D721Med (cell line): ENCODE data around the gene PPP1R16B.
"Not testable (repeated sequence)": the region's sequence is repeated elsewhere in the genome, so short reads cannot be mapped to it uniquely, and the experiment has no call there.

Experiments
- DNase-seq: peaks from one replicate; pipeline ENCODE4 v3.0.0; 2011; ENCODE audit warnings: low spot score; ENCODE audit not compliant: insufficient read length
- FAIRE-seq: peaks from 2 replicates; lab custom pipeline; 2011; peaks lifted over from hg19 to GRCh38; lab: Jason Lieb, UNC
- TF ChIP-seq, protein P1 (sequence below): IDR thresholded peaks from 2 replicates; pipeline ENCODE4 v1.5.1; 2012; ENCODE audit warnings: mild to moderate bottlenecking, control low read depth; ENCODE audit not compliant: insufficient read depth; ENCODE audit errors: missing control alignments

PPP1R16B gene

DNA sequence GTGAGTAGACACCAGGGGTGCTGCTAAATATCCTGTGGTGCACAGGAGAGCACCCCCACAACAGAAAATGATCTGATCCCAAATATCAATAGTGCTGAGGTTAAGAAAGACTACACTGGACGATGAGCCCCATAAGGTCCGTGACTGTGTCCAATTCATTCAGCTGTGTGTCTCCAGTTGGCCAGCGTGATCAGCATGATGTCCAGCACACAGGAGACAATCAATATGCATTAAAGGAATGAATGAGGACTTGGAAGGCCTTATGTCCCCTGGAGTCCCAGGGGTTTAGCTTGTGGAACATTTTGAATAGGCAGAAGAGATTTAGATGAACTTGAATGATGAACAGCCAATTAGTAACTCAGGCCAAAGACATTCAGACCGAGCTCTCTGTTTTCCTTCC is 6.3 kb downstream of the PPP1R16B start:
- FAIRE-seq, result no peak
- TF ChIP-seq, protein P1, sequence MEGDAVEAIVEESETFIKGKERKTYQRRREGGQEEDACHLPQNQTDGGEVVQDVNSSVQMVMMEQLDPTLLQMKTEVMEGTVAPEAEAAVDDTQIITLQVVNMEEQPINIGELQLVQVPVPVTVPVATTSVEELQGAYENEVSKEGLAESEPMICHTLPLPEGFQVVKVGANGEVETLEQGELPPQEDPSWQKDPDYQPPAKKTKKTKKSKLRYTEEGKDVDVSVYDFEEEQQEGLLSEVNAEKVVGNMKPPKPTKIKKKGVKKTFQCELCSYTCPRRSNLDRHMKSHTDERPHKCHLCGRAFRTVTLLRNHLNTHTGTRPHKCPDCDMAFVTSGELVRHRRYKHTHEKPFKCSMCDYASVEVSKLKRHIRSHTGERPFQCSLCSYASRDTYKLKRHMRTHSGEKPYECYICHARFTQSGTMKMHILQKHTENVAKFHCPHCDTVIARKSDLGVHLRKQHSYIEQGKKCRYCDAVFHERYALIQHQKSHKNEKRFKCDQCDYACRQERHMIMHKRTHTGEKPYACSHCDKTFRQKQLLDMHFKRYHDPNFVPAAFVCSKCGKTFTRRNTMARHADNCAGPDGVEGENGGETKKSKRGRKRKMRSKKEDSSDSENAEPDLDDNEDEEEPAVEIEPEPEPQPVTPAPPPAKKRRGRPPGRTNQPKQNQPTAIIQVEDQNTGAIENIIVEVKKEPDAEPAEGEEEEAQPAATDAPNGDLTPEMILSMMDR, result no peak
- no peak for DNase-seq

DNA sequence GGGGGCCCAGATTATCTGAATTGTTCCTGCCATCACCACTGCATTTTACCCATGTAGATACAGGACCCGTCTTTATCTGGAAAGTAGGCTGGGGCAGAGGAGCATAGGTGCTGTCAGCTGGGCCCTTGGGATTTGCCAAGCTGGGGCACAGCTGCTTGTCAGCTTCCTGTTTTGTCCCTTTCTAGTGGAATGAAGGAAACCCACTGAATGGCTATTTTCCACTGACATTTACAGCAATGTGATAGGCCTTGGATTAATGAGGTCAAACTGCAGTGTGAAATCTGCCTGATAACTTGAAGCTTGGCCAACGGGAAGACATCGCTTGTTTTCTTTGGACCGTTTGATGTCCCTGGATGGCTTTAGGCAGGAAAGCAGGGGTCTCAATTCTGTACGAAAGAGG is 6.7 kb downstream of the PPP1R16B start:
- TF ChIP-seq, protein P1, result no peak
- FAIRE-seq (no peak), DNase-seq (no peak)

DNA sequence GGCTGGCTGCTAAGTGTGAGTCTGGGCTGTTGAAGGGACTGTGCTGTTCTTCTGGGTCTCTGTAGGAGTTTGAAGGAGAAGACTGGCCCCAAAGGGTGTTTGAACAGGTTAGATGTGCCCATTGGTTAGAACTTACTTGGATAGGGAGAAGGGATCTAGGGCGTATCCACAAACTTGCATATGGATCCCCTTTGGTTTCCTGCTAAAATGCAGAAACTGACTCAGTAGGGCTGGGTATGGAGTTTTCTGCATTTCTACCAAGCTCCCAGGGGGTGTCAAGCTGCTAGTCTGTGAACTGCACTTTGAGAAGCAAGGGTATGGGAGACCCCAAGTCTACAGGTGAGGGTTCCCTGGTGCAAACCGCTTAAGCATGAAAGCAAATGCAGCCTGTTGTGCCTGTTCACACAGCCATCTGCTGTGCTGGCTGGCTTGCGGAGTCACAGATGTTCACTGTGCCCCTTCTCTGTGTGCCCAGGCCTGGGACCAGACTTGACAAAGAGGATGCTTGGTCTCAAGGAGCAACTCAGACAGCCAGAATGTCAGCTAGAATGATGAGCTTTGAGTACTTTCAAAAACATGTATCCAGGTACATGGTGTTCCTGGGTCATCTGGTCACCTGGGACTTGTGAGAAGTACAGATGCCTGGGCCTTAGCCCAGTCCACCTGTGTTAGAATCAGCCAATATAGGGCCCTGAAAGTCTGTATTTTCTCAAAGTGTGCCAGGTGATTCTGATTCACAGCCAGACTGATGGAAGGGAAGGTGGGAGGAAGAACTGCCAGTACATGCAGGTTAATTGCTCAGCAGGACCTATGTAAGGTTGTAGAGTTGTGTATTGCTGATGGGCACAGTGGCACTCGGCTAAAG is 7.4 kb downstream of the PPP1R16B start:
- no peak for FAIRE-seq
- TF ChIP-seq, protein P1, result no peak

DNA sequence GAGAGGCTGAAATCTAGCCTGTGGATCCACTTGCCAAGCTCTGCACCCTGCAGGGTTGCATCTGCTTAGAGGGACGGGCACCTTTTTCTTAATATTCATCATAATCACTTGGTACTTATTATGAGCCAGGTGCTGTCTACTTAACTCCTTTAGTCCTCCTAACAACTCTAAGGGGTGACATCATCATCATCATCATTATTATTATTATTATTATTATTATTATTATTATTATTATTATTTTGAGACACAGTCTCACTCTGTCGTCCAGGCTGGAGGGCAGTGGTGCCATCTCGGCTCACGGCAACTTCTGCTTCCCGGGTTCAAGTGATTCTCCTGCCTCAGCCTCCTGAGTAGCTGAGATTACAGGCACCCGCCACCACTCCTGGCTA is 8.1 kb downstream of the PPP1R16B start:
- FAIRE-seq, DNase-seq: not testable (repeated sequence)

More for the DNA sequence above, 7.4 kb downstream of the PPP1R16B start:
- DNase-seq, result no peak

DNA sequence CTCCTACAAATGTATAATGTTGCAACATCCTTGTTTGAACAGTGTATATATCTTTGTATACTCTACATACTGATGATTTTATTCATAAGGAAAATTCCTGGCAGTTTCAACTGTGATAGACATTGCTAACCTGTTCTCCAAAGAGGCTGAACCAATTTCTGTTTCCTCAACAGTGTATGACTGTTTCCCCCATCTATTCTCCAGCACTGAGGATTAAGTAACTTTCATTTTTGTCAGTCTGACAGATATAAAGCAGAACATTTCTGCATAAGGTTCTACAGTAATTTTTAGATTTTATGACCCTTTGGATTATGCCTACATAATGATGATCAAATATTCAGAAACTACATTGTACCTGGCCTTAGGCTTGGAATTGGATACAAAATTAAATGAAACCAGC is 9.9 kb downstream of the PPP1R16B start:
- no peak for DNase-seq
- TF ChIP-seq, protein P1, result no peak
- no peak for FAIRE-seq

DNA sequence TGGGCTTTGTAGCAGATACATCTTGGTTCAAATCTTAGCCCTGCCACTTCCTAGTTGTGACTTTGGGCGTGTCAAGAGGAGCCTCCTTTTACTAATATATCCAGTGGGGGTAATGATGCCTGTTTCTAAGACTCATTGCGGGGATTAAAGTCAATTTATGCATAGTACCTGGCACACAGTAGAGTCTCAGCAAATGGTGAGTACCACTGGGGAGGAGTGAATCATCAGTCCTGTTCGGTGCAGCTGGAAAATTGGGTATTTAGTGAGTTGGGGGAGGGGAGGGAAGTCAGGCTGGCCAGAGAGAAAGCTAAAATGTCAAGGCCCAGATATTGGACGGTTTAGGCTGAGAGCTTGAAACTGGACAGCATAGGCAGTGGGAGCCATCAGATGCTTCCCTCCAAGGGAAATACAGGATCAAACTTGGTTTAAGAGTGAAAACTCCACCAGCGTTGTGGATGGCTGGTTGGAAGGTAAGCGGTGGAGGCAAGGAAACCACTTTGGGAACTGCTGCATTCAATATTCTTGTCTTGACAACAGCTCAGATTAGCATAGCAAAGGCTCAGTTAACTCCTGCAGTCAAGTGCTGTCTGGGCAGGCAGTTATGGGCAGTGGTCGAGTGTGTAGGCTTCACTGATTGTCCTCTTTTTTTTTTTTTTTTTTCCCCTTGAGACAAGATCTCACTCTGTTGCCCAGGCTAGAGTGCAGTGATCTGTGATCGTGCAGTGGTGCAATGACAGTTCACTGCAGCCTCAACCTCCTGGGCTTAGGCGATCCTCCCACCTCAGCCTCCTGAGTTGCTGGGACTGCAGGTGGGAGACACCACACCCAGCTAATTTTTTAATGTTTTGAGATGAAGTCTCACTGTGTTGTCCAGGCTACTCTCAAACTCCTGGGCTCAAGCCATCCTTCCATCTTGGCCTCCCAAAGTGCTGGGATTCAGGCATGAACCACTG is 12.9 kb downstream of the PPP1R16B start:
- TF ChIP-seq, protein P1, result no peak
- FAIRE-seq (no peak), DNase-seq (no peak)

DNA sequence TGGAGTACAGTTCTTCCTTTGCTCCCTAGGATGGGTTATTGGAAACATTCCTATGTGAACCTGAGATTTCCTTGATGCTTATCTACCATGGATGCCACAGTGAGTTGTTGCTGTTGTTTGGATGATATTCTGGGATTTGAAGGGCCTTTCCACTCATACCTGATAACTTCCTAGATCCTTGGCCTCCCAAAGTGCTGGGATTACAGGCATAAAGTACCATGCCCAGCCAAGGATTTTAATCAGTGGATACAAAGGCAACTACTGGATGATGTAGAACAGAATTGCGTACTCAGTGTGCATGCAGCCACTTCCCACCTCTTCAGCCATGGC is 20.0 kb downstream of the PPP1R16B start:
- FAIRE-seq (no peak), DNase-seq (no peak)
- TF ChIP-seq, protein P1, result no peak
